Spleen (tissue), 11 donors: Measurements from ENCODE around the gene CALHM5. TPM values are rescaled to one million over a fixed set of nuclear protein-coding genes. Genes with fewer than 3 reads are reported as not detected.

Experiments used
- DNase-seq: peaks from one replicate; pipeline ENCODE4 v3.0.0-alpha.2; 2020
- H3K27ac ChIP-seq, 8 donors: fragments of 200-600 bp; sonication (generic) in 7 of 8; 1 replicate in 4 of 8; 2 replicates in 4 of 8; pipeline versions ENCODE4 v1.5.0 to v1.8.0; 2016 to 2021; ENCODE audit warnings: inconsistent platforms in 4 of 8, mild to moderate bottlenecking in 4 of 8, moderate library complexity in 1 of 8
- H3K27me3 ChIP-seq, 7 donors: fragments of 200-600 bp; sonication (generic) in 6 of 7; replicated peaks in 1 of 7; 1 replicate in 4 of 7; 2 replicates in 3 of 7; pipeline versions ENCODE4 v1.5.0 to v1.8.0; 2016 to 2021; ENCODE audit warnings: inconsistent platforms in 3 of 7, mild to moderate bottlenecking in 1 of 7
- H3K36me3 ChIP-seq, 6 donors: fragments of 200-600 bp; sonication (generic) in 5 of 6; 1 replicate in 4 of 6; 2 replicates in 2 of 6; pipeline versions ENCODE4 v1.5.0 to v1.8.0; 2016 to 2021; ENCODE audit warnings: inconsistent platforms in 2 of 6
- H3K4me1 ChIP-seq, 6 donors: fragments of 200-600 bp; sonication (generic) in 5 of 6; 1 replicate in 3 of 6; 2 replicates in 3 of 6; pipeline versions ENCODE4 v1.5.0 to v1.8.0; 2016 to 2021; ENCODE audit warnings: inconsistent platforms in 3 of 6
- H3K4me3 ChIP-seq, 8 donors: fragments of 200-600 bp; sonication (generic) in 7 of 8; 1 replicate in 4 of 8; 2 replicates in 4 of 8; pipeline versions ENCODE4 v1.5.0 to v1.8.0; 2016 to 2021; ENCODE audit warnings: inconsistent platforms in 4 of 8, mild to moderate bottlenecking in 4 of 8, moderate library complexity in 2 of 8
- H3K9me3 ChIP-seq, 8 donors: fragments of 200-600 bp; sonication (generic) in 7 of 8; 1 replicate in 4 of 8; 2 replicates in 4 of 8; pipeline versions ENCODE4 v1.5.0 to v1.8.0; 2016 to 2021; ENCODE audit warnings: inconsistent platforms in 4 of 8
- POLR2A ChIP-seq, 3 donors: fragments of 450-650 bp; IDR thresholded peaks; one replicate each; pipeline ENCODE4 v1.5.1; 2017; ENCODE audit warnings: antibody characterized with exemption in 3 of 3, mild to moderate bottlenecking in 1 of 3
- POLR2AphosphoS5 ChIP-seq, 3 donors: sonication (generic); formaldehyde crosslinking; IDR thresholded peaks; one replicate each; pipeline ENCODE4 v1.5.1; 2017; ENCODE audit warnings: antibody characterized with exemption in 3 of 3
- WGBS, 5 donors: extraction: QIAGEN DNeasy Blood & Tissue Kit in 3 of 5; methylation state at CpG; one replicate each; pipeline versions ENCODE4 v1.1.5 to v1.1.7; 2013 to 2018; 5-methylcytosine and 5-hydroxymethylcytosine counted together
- intact Hi-C: fragments of 100-400 bp; cut with DNase I; formaldehyde crosslinking; loops from one replicate; pipeline ENCODE4 v1.15.0; 2023; ENCODE audit warnings: low total_unique reads
- polyA plus RNA-seq, 3 donors: library from polyadenylated mRNA; stranded (reverse); fragments of 200-250 nt; gene quantifications; one replicate each; pipeline ENCODE4 v1.2.1, GENCODE V29; 2013
- total RNA-seq, 7 donors: library from RNA; depleted of rRNA in 3 of 7; stranded (reverse); fragments of >200 nt in 3 of 7; fragmentation: NEBNext Ultra II Directional in 4 of 7; extraction: Animal tissue kit (Norgen Biotek cat#: 25700) in 4 of 7; gene quantifications; one replicate each; pipeline versions ENCODE4 v1.1.0 to v1.2.1, GENCODE V29; 2016 to 2021
- TF ChIP-seq, protein P1 (sequence below), 11 experiments: fragments of 200-600 bp in 7 of 11; fragments of 450-650 bp in 4 of 11; sonication (generic) in 4 of 11; IDR thresholded peaks in 8 of 11; conservative IDR thresholded peaks in 3 of 11; 1 replicate in 7 of 11; 2 replicates in 4 of 11; pipeline versions ENCODE4 v1.4.0 to v1.8.0; 2016 to 2021; ENCODE audit warnings: antibody characterized with exemption in 11 of 11, inconsistent platforms in 4 of 11, mild to moderate bottlenecking in 1 of 11
- donor health status: healthy with polysubstance abuse.
- donor health status: DM: no; HTN: no; CAD: no; lungs with moderate emphysema.
- donor health status: DM: no; HTN: no; CAD: no.
- donor health status: Bipolar disorder and iron deficiency.
- donor health status: healthy.
- donor health status: DM: no; HTN: no; CAD: no.
- donor health status: DM: yes; HTN: yes; CAD: no.

CALHM5 gene
- total and polyA plus RNA-seq, 10 donors: 0.24 to 2.6 (median 2.1) TPM

DNA sequence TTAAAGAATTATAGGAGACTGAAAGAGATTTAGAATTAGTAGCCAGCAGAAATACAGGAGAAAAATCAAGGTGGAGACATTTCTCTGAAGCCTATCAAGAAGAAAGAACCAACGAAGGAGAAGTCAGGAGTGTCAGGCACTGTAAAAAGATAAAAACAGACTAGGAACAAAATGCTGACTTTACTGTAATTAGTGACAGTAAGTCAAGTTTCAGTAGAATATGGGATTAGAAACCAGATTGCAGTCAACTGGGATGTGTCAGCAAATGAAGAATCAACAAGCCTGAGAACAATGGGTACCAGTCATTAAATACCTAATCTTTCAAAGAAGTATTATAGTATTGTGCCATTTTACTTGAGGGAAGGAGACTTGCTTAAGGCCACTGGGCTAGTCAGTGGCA, 28.7 kb upstream of the CALHM5 start:
- TF ChIP-seq, protein P1, sequence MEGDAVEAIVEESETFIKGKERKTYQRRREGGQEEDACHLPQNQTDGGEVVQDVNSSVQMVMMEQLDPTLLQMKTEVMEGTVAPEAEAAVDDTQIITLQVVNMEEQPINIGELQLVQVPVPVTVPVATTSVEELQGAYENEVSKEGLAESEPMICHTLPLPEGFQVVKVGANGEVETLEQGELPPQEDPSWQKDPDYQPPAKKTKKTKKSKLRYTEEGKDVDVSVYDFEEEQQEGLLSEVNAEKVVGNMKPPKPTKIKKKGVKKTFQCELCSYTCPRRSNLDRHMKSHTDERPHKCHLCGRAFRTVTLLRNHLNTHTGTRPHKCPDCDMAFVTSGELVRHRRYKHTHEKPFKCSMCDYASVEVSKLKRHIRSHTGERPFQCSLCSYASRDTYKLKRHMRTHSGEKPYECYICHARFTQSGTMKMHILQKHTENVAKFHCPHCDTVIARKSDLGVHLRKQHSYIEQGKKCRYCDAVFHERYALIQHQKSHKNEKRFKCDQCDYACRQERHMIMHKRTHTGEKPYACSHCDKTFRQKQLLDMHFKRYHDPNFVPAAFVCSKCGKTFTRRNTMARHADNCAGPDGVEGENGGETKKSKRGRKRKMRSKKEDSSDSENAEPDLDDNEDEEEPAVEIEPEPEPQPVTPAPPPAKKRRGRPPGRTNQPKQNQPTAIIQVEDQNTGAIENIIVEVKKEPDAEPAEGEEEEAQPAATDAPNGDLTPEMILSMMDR (IDR thresholded peaks at IDR 0.05 in 8 of 11, conservative IDR thresholded peaks at IDR 0.05 in 3 of 11): no peak
- TF ChIP-seq POLR2A (IDR thresholded peaks at IDR 0.05) (no peak), POLR2AphosphoS5 (IDR thresholded peaks at IDR 0.05) (no peak)
- H3K4me1 ChIP-seq: no peaks in the 10 kb centered on the region
- no peaks in the 10 kb centered on the region for H3K36me3 ChIP-seq
- no peaks in the 10 kb centered on the region for H3K9me3 ChIP-seq
- no peaks in the 10 kb centered on the region for H3K27me3 ChIP-seq
- WGBS, 5 donors: 75 to 87% (median 77%) methylated on average over 1 of the region's 1 CpG
- H3K27ac ChIP-seq: no peak overlapping the region
- H3K4me3 ChIP-seq: no peak overlapping the region
- no peak for DNase-seq
- intact Hi-C loops: no loop called here

DNA sequence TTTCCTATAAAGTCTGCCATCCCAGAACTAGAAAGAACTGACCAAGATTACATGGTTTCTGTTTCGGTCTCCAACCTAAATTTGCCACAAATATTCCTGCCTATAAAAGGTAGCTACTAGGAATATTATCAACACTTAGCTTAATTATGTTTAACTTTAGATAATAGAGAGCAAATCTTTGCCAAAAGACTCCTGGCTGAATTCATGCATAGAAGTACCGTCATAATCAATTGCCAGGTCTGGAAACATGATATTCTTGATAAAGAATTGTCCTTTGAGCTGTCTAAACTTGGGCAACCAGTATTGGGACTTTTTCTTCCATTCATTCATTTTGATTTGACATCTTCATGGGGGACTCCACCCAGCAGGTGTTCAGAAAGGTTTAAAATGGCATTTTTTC, 27.8 kb upstream of the CALHM5 start:
- H3K27me3 ChIP-seq: no peaks in the 10 kb centered on the region
- intact Hi-C loops: no loop called here
- DNase-seq: no peak
- no peaks in the 10 kb centered on the region for H3K36me3 ChIP-seq
- H3K4me1 ChIP-seq: no peaks in the 10 kb centered on the region
- H3K9me3 ChIP-seq: no peaks in the 10 kb centered on the region
- H3K4me3 ChIP-seq: no peak overlapping the region
- H3K27ac ChIP-seq: no peak overlapping the region
- TF ChIP-seq, protein P1 (IDR thresholded peaks at IDR 0.05 in 8 of 11, conservative IDR thresholded peaks at IDR 0.05 in 3 of 11): no peak
- TF ChIP-seq POLR2AphosphoS5 (IDR thresholded peaks at IDR 0.05) (no peak), POLR2A (IDR thresholded peaks at IDR 0.05) (no peak)
- WGBS, 5 donors: 82 to 94% (median 88%) methylated on average over 2 of the region's 2 CpGs

DNA sequence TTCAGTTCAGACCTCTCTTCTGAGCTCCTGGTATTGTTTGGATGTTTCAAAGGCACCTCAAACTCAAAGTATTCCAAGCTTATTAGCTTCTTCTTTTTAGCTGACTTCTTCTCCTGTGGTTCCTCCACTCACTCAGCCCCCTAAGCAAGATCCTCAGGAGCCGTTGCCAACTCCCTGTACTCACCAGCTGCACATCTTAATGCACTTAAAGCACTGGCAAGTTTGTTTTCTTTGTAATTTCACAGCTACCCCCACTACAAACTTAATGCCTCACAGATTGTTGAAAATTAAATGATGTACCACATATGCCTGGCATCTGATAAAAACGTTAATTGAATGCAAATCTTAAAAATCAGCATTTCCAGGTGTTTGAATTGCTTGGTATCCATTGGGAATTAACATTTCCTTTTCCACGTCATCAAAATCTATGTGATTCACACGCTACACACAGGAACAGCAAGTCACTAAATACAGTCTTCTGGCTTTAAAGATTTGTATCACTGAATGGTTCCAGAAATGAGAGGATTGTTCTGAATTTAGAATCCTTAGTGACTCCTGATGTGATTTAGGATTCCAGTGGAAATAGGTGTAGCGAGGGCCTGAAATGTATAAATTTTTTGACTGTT, 25.8 kb upstream of the CALHM5 start:
- H3K36me3 ChIP-seq: no peaks in the 10 kb centered on the region
- TF ChIP-seq POLR2AphosphoS5 (IDR thresholded peaks at IDR 0.05) (no peak), POLR2A (IDR thresholded peaks at IDR 0.05) (no peak)
- TF ChIP-seq, protein P1 (IDR thresholded peaks at IDR 0.05 in 8 of 11, conservative IDR thresholded peaks at IDR 0.05 in 3 of 11): no peak
- no peak overlapping the region for H3K27ac ChIP-seq
- DNase-seq: no peak
- H3K4me3 ChIP-seq: no peak overlapping the region
- no peaks in the 10 kb centered on the region for H3K4me1 ChIP-seq
- intact Hi-C loops: no loop called here
- H3K27me3 ChIP-seq: no peaks in the 10 kb centered on the region
- H3K9me3 ChIP-seq: no peaks in the 10 kb centered on the region
- WGBS, 5 donors: 66 to 80% (median 74%) methylated on average over 5 of the region's 5 CpGs

DNA sequence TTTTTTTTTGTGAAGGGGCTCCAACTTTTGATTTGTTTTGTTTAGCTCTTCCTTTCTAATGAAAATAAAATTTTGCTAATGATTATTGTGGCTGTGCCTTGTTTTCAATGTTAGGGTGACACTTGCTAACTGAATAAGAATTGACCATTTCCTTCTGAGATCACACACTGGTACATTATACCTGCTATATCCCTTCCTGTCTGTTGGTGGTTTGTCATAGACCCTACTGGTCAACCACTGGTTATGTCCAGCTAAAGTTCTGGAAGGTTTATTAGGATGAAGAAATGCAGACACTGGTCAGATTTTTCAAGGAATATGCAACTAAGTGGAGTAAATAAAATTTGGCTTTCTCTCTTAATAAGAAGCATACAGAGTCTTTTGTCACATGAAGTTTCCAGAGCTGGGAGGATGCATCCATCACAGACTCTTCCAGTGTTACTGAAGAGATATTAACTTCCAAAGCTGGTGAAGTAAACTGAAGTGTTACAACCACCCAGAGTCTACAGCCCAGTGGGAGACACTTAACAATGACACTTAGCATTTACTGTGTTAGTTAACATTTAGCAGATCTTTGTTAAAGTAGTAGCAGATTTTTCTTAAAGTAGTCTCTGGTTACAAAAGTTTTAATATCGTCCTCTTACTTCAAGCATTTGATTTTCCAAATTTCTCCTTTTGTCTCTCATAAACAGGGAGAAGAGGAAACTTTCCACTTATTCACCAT, 19.7 kb upstream of the CALHM5 start:
- Histone ChIP-seq H3K27ac (peak overlapping the region in 1 of 8 donors; percentile 66), H3K36me3 (no peaks in the 10 kb centered on the region), H3K4me1 (no peaks in the 10 kb centered on the region), H3K27me3 (no peaks in the 10 kb centered on the region), H3K4me3 (no peak overlapping the region), H3K9me3 (peaks cover 0 to 3% (median 0%) of the 10 kb centered on the region in 8 donors)
- DNase-seq: no peak
- TF ChIP-seq POLR2A (IDR thresholded peaks at IDR 0.05) (no peak), POLR2AphosphoS5 (IDR thresholded peaks at IDR 0.05) (no peak)
- TF ChIP-seq, protein P1 (IDR thresholded peaks at IDR 0.05 in 8 of 11, conservative IDR thresholded peaks at IDR 0.05 in 3 of 11): no peak
- intact Hi-C loops: no loop called here
- WGBS, 5 donors: 75 to 89% (median 79%) methylated on average over 1 of the region's 1 CpG
